Smooth muscle cell (in vitro differentiated cells): ENCODE data around the gene CAMK2B. TPM values are rescaled to one million over a fixed set of nuclear protein-coding genes. Genes with fewer than 3 reads are reported as not detected.

Experiments
- DNase-seq: peaks from one replicate; lab custom pipeline; 2025; ENCODE audit not compliant: unreplicated experiment; lab: John Stamatoyannopoulos, UW
- H2AFZ ChIP-seq: fragments of 200-600 bp; sonication (generic); 2 replicates; pipeline ENCODE4 v1.6.0; 2016; ENCODE audit warnings: antibody characterized with exemption, low read depth, mild to moderate bottlenecking
- H3F3A ChIP-seq: fragments of 200-600 bp; sonication (generic); 2 replicates; pipeline ENCODE4 v1.6.0; 2017; ENCODE audit warnings: antibody characterized with exemption, low read depth
- H3K27ac ChIP-seq: fragments of 200-600 bp; sonication (generic); 2 replicates; pipeline ENCODE4 v1.5.1; 2016; ENCODE audit warnings: low read depth, mild to moderate bottlenecking
- H3K27me3 ChIP-seq: fragments of 200-600 bp; sonication (generic); 2 replicates; pipeline ENCODE4 v1.6.1; 2016; ENCODE audit warnings: low read depth, mild to moderate bottlenecking
- H3K36me3 ChIP-seq: fragments of 200-600 bp; sonication (generic); 2 replicates; pipeline ENCODE4 v1.5.1; 2016; ENCODE audit warnings: low read depth
- H3K4me1 ChIP-seq: fragments of 200-600 bp; sonication (generic); 2 replicates; pipeline ENCODE4 v1.5.1; 2016; ENCODE audit warnings: low read depth
- H3K4me2 ChIP-seq: fragments of 200-600 bp; sonication (generic); 2 replicates; pipeline ENCODE4 v1.6.0; 2016; ENCODE audit warnings: mild to moderate bottlenecking
- H3K4me3 ChIP-seq: fragments of 200-600 bp; sonication (generic); 2 replicates; pipeline ENCODE4 v1.5.1; 2016; ENCODE audit warnings: mild to moderate bottlenecking
- H3K79me2 ChIP-seq: fragments of 200-600 bp; sonication (generic); 2 replicates; pipeline ENCODE4 v1.6.0; 2016; ENCODE audit warnings: low read depth, mild to moderate bottlenecking
- H3K9ac ChIP-seq: fragments of 200-600 bp; sonication (generic); 2 replicates; pipeline ENCODE4 v1.6.0; 2016; ENCODE audit warnings: low read depth
- H3K9me3 ChIP-seq: fragments of 200-600 bp; sonication (generic); replicated peaks from 2 replicates; pipeline ENCODE4 v1.5.1; 2016; ENCODE audit warnings: low read depth
- H4K20me1 ChIP-seq: fragments of 200-600 bp; sonication (generic); 2 replicates; pipeline ENCODE4 v1.6.0; 2016; ENCODE audit warnings: low read depth
- WGBS: methylation state at CpG from one replicate; pipeline ENCODE4 v1.1.7; 2016; ENCODE audit warnings: low lambda C conversion rate; 5-methylcytosine and 5-hydroxymethylcytosine counted together
- polyA plus RNA-seq: library from polyadenylated mRNA; unstranded; fragments of >200 nt; fragmentation: Nextera tagmentation; extraction: Ambion mirVana; gene quantifications from 2 replicates; pipeline ENCODE4 v1.2.1, GENCODE V29; 2016
- total RNA-seq: library from RNA; depleted of rRNA; stranded (reverse); fragments of >200 nt; gene quantifications from 2 replicates; pipeline ENCODE4 v1.2.3, GENCODE V29; 2014
- TF ChIP-seq, protein P1 (sequence below): fragments of 200-600 bp; sonication (generic); IDR thresholded peaks from 2 replicates; pipeline ENCODE4 v1.5.1; 2017; ENCODE audit warnings: borderline replicate concordance, mild to moderate bottlenecking, antibody characterized with exemption; ENCODE audit not compliant: insufficient read depth, poor library complexity, severe bottlenecking

Gene CAMK2B
- total and polyA plus RNA-seq, 2 experiments from 2014 or later, result not detected

- Histone ChIP-seq H3K36me3 (no peaks in the 10 kb centered on the region), H2AFZ (no peak overlapping the region), H3K79me2 (no peaks in the 10 kb centered on the region), H3K9me3 (no peaks in the 10 kb centered on the region), H3K4me1 (peaks cover 14% of the 10 kb centered on the region), H4K20me1 (no peaks in the 10 kb centered on the region), H3K27me3 (no peaks in the 10 kb centered on the region), H3K9ac (no peak overlapping the region), H3F3A (no peaks in the 10 kb centered on the region), H3K27ac (no peak overlapping the region), H3K4me3 (no peak overlapping the region), H3K4me2 (no peak overlapping the region)
- TF ChIP-seq, protein P1, sequence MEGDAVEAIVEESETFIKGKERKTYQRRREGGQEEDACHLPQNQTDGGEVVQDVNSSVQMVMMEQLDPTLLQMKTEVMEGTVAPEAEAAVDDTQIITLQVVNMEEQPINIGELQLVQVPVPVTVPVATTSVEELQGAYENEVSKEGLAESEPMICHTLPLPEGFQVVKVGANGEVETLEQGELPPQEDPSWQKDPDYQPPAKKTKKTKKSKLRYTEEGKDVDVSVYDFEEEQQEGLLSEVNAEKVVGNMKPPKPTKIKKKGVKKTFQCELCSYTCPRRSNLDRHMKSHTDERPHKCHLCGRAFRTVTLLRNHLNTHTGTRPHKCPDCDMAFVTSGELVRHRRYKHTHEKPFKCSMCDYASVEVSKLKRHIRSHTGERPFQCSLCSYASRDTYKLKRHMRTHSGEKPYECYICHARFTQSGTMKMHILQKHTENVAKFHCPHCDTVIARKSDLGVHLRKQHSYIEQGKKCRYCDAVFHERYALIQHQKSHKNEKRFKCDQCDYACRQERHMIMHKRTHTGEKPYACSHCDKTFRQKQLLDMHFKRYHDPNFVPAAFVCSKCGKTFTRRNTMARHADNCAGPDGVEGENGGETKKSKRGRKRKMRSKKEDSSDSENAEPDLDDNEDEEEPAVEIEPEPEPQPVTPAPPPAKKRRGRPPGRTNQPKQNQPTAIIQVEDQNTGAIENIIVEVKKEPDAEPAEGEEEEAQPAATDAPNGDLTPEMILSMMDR, result no peak
- WGBS, result 92% methylated on average over 6 of the region's 6 CpGs
- DNase-seq, result no peak
Observed at GRCh38 chr7:44272981-44273380, 52.4 kb downstream of the CAMK2B start.

DNA sequence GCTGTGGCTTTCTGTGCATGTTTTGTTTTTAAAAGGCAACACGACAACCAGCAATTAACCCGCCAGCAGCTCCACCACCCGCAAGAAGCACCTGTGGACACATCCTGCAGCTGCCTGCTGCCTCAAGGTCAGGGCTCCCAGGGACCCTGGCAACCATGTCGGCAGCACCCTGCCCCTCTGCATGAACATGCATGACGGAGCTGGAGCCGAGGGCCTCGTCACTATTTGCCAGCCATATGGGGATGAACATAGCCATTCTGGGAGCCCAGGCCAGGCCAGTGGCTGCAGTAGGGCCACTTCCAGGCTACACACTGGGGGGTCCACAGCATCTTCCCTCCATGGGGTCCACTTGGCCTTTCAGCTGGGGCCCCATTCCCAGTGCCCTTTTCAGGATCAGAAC, 52.9 kb downstream of the CAMK2B start:
- WGBS, result 75% methylated on average over 7 of the region's 7 CpGs
- no peaks in the 10 kb centered on the region for H3K9me3 ChIP-seq
- H3K79me2 ChIP-seq, result no peaks in the 10 kb centered on the region
- no peaks in the 10 kb centered on the region for H3K27me3 ChIP-seq
- no peak overlapping the region for H3K4me2 ChIP-seq
- peaks cover 14% of the 10 kb centered on the region for H3K4me1 ChIP-seq
- H2AFZ ChIP-seq, result no peak overlapping the region
- no peak overlapping the region for H3K4me3 ChIP-seq
- H3K27ac ChIP-seq, result no peak overlapping the region
- TF ChIP-seq, protein P1, result no peak
- no peak overlapping the region for H3K9ac ChIP-seq
- DNase-seq, result no peak
- H3F3A ChIP-seq, result no peaks in the 10 kb centered on the region
- H3K36me3 ChIP-seq, result no peaks in the 10 kb centered on the region
- H4K20me1 ChIP-seq, result no peaks in the 10 kb centered on the region

DNA sequence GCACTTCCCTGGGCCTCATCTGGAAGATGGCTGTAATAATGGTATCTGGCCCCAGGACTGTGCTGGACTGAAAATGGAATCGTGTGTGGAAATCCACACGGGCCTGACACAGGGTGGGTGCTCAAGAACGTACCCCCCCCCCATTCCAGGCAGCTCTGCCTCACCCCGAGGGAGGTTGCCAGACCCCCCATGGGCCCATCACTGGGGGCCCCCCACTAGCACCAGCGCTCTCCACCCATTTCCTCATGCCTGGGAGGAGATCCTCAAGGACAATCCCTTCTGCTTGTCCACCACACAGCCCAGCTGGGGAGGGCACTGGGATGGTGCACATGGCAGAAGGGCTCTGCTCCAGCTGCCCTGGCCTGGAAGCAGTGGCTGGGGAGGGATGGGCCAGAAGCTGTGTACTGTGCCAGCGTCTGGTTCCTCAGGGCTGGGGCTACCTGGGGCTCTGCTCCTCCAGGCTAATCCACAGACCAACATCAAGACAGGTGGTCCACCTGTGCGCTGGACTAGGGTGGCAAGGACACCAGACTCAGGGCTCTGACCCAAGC, 55.4 kb downstream of the CAMK2B start:
- no peak overlapping the region for H3K9ac ChIP-seq
- TF ChIP-seq, protein P1, result no peak
- peaks cover 7% of the 10 kb centered on the region for H3K27me3 ChIP-seq
- no peaks in the 10 kb centered on the region for H3F3A ChIP-seq
- no peak overlapping the region for H3K4me3 ChIP-seq
- H2AFZ ChIP-seq, result no peak overlapping the region
- no peak overlapping the region for H3K4me2 ChIP-seq
- no peaks in the 10 kb centered on the region for H3K4me1 ChIP-seq
- H4K20me1 ChIP-seq, result no peaks in the 10 kb centered on the region
- H3K36me3 ChIP-seq, result no peaks in the 10 kb centered on the region
- DNase-seq, result no peak
- H3K27ac ChIP-seq, result no peak overlapping the region
- no peaks in the 10 kb centered on the region for H3K9me3 ChIP-seq
- no peaks in the 10 kb centered on the region for H3K79me2 ChIP-seq
- 89% methylated on average over 7 of the region's 7 CpGs for WGBS

- Histone ChIP-seq H3K4me3 (no peak overlapping the region), H3K27me3 (peaks cover 7% of the 10 kb centered on the region), H3K27ac (no peak overlapping the region), H3K9me3 (no peaks in the 10 kb centered on the region), H4K20me1 (no peaks in the 10 kb centered on the region), H2AFZ (no peak overlapping the region), H3F3A (no peaks in the 10 kb centered on the region), H3K4me2 (no peak overlapping the region), H3K79me2 (no peaks in the 10 kb centered on the region), H3K9ac (no peak overlapping the region), H3K36me3 (no peaks in the 10 kb centered on the region), H3K4me1 (no peaks in the 10 kb centered on the region)
- TF ChIP-seq, protein P1, result no peak
- WGBS, result 88% methylated on average over 7 of the region's 10 CpGs
- no peak for DNase-seq
Observed at GRCh38 chr7:44269417-44269816, 56.0 kb downstream of the CAMK2B start.
